SK-N-SH (cell line): Measurements from ENCODE around the gene CSNK2A3. TPM values are rescaled to one million over a fixed set of nuclear protein-coding genes. Genes with fewer than 3 reads are reported as not detected.

Experiments
- CTCF ChIA-PET: fragments of 300-600, 350-600 bp; formaldehyde crosslinking; extraction: SDS; loops from one replicate; lab custom pipeline; 2021; lab: Yijun Ruan, JAX
- POLR2A ChIA-PET: fragments of 350-600 bp; sonication (Branson Sonifier 250); formaldehyde crosslinking; extraction: SDS; loops from one replicate; lab custom pipeline; 2020; ENCODE audit warnings: antibody characterized with exemption, inconsistent platforms; lab: Yijun Ruan, JAX
- DNase-seq: peaks from one replicate; pipeline ENCODE4 v3.0.0; 2012
- H2AFZ ChIP-seq: fragments of 200-600 bp; sonication (generic); 2 replicates; pipeline ENCODE4 v1.8.1; 2016; ENCODE audit warnings: antibody characterized with exemption, mild to moderate bottlenecking, low read depth
- H3F3A ChIP-seq: fragments of 200-600 bp; sonication (generic); replicated peaks from 2 replicates; pipeline ENCODE3; 2016; ENCODE audit warnings: antibody characterized with exemption, mild to moderate bottlenecking; ENCODE audit not compliant: insufficient read depth
- H3K27ac ChIP-seq, 2 experiments: fragments of 200-500 bp in 1 of 2; fragments of 200-600 bp in 1 of 2; sonication (Bioruptor generic) in 1 of 2; sonication (generic), shearing (Covaris generic) in 1 of 2; 2 replicates each; pipeline versions ENCODE4 v1.5.1 to v1.6.1; 2014 to 2016; ENCODE audit warnings: low read depth in 2 of 2, inconsistent platforms in 1 of 2, low read length in 1 of 2, mild to moderate bottlenecking in 1 of 2, mixed read lengths in 1 of 2
- H3K27me3 ChIP-seq: fragments of 200-600 bp; sonication (generic), shearing (Covaris generic); 2 replicates; pipeline ENCODE4 v1.6.1; 2016; ENCODE audit warnings: mixed run types; ENCODE audit not compliant: insufficient read depth
- H3K36me3 ChIP-seq, 2 experiments: fragments of 200-500 bp in 1 of 2; fragments of 200-600 bp in 1 of 2; sonication (Bioruptor generic) in 1 of 2; sonication (generic) in 1 of 2; replicated peaks in 1 of 2; 2 replicates each; pipeline versions ENCODE3 to v1.5.1; 2014 to 2016; ENCODE audit warnings: low read length in 1 of 2, mild to moderate bottlenecking in 1 of 2; ENCODE audit not compliant: insufficient read depth in 2 of 2, control insufficient read depth in 1 of 2
- H3K4me1 ChIP-seq, 2 experiments: fragments of 200-500 bp in 1 of 2; fragments of 200-600 bp in 1 of 2; sonication (Bioruptor generic) in 1 of 2; sonication (generic), shearing (Covaris generic) in 1 of 2; 2 replicates each; pipeline versions ENCODE4 v1.5.1 to v1.6.1; 2014 to 2016; ENCODE audit warnings: low read depth in 1 of 2, low read length in 1 of 2, mixed run types in 1 of 2; ENCODE audit not compliant: insufficient read depth in 2 of 2, control insufficient read depth in 1 of 2
- H3K4me2 ChIP-seq: fragments of 200-600 bp; sonication (generic), shearing (Covaris generic); 2 replicates; pipeline ENCODE4 v1.6.1; 2017; ENCODE audit warnings: mixed run types
- H3K4me3 ChIP-seq, 2 experiments: fragments of 200-500 bp in 1 of 2; fragments of 200-600 bp in 1 of 2; sonication (Bioruptor generic) in 1 of 2; sonication (generic), shearing (Covaris generic) in 1 of 2; 2 replicates each; pipeline versions ENCODE4 v1.5.1 to v1.8.1; 2014 to 2016; ENCODE audit warnings: low read depth in 2 of 2, inconsistent platforms in 1 of 2, low read length in 1 of 2, mild to moderate bottlenecking in 1 of 2, mixed read lengths in 1 of 2, moderate library complexity in 1 of 2
- H3K79me2 ChIP-seq: fragments of 200-600 bp; sonication (generic); 2 replicates; pipeline ENCODE4 v1.8.1; 2017; ENCODE audit warnings: mild to moderate bottlenecking; ENCODE audit not compliant: insufficient read depth
- H3K9ac ChIP-seq: fragments of 200-600 bp; sonication (generic); 2 replicates; pipeline ENCODE4 v1.6.1; 2017; ENCODE audit warnings: mixed run types
- H3K9me2 ChIP-seq: fragments of 200-600 bp; sonication (generic); 2 replicates; pipeline ENCODE4 v1.6.1; 2017; ENCODE audit warnings: mixed run types
- H3K9me3 ChIP-seq: fragments of 200-600 bp; sonication (generic); 2 replicates; pipeline ENCODE4 v1.6.1; 2017; ENCODE audit warnings: mixed run types, mild to moderate bottlenecking, moderate library complexity
- H4K20me1 ChIP-seq: fragments of 200-600 bp; sonication (generic); 2 replicates; pipeline ENCODE4 v1.6.1; 2017; ENCODE audit warnings: mild to moderate bottlenecking, mixed run types; ENCODE audit not compliant: insufficient read depth
- ELF1 ChIP-seq: IDR thresholded peaks from 2 replicates; pipeline ENCODE4 v1.4.0; 2012
- FOSL2 ChIP-seq: IDR thresholded peaks from 2 replicates; pipeline ENCODE4 v1.4.0; 2012; ENCODE audit warnings: low read depth, mild to moderate bottlenecking, moderate library complexity, borderline replicate concordance
- IRF3 ChIP-seq: fragments of 150-350 bp; IDR thresholded peaks from 2 replicates; pipeline ENCODE4 v1.6.1; 2016; ENCODE audit warnings: mild to moderate bottlenecking, low read depth, low read length
- NRF1 ChIP-seq: IDR thresholded peaks from 2 replicates; pipeline ENCODE4 v1.6.1; 2012; ENCODE audit warnings: low read depth, mild to moderate bottlenecking, low read length
- POLR2AphosphoS5 ChIP-seq: IDR thresholded peaks from 2 replicates; pipeline ENCODE4 v1.6.1; 2012; ENCODE audit warnings: low read depth, low read length
- RCOR1 ChIP-seq: fragments of 150-350 bp; IDR thresholded peaks from 2 replicates; pipeline ENCODE4 v1.6.1; 2017; ENCODE audit warnings: antibody characterized with exemption, low read length
- REST ChIP-seq: IDR thresholded peaks from 2 replicates; pipeline ENCODE4 v1.6.1; 2012; ENCODE audit warnings: mild to moderate bottlenecking, low read depth, low read length, moderate library complexity
- SIN3A ChIP-seq: IDR thresholded peaks from 2 replicates; pipeline ENCODE4 v1.6.1; 2012; ENCODE audit warnings: low read depth, mild to moderate bottlenecking, low read length, moderate library complexity, borderline replicate concordance
- TCF12 ChIP-seq: IDR thresholded peaks from 2 replicates; pipeline ENCODE4 v1.4.0; 2012
- YY1 ChIP-seq: IDR thresholded peaks from 2 replicates; pipeline ENCODE4 v1.4.0; 2012; ENCODE audit warnings: low read depth, mild to moderate bottlenecking
- WGBS: methylation state at CpG from one replicate; pipeline ENCODE4 v1.1.6; 2017; ENCODE audit warnings: low lambda C conversion rate; 5-methylcytosine and 5-hydroxymethylcytosine counted together
- polyA plus RNA-seq, 3 experiments: library from polyadenylated mRNA; depleted of rRNA; stranded (reverse); fragments of >200 nt; gene quantifications; 2 replicates each; pipeline ENCODE4 v1.2.3, GENCODE V29; 2012
- TF ChIP-seq, protein P1 (sequence below): fragments of 200-600 bp; sonication (generic); IDR thresholded peaks from 2 replicates; pipeline ENCODE4 v1.6.1; 2017; ENCODE audit warnings: antibody characterized with exemption, mild to moderate bottlenecking, moderate library complexity
- TF ChIP-seq, protein P2 (sequence below): IDR thresholded peaks from 2 replicates; pipeline ENCODE4 v1.4.0; 2012; ENCODE audit warnings: low read depth
- TF ChIP-seq, protein P3 (sequence below): IDR thresholded peaks from 2 replicates; pipeline ENCODE4; 2012

CSNK2A3 gene
- polyA plus RNA-seq, 1 of the 3 experiments (the other 2 are of a cell fraction): 0.31 TPM

DNA sequence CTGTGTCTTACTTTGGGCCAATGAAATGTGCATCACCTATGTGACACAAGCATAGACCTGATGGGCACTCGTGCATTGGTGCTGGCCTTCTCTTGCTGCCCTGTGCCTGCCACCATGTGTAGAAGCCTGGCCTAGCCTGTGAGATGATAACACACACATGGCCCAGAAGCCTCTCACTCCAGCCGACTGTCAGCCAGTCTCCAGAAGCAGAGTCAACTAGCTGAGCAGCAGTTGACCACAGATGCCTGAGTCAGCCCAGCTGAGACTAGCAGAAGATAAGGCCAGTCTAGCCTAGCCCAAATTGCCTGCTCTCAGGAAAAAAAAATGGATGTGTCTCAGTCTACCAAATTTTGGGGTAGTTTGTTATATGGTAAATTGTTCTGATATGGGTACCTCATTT is 46.2 kb downstream of the CSNK2A3 start:
- no peaks in the 10 kb centered on the region for H4K20me1 ChIP-seq
- no peak overlapping the region for H3K9ac ChIP-seq
- no peaks in the 10 kb centered on the region for H3F3A ChIP-seq
- peaks cover 0 to 2% of the 10 kb centered on the region in 2 experiments; a peak in 1 of 4 replicates for H3K4me1 ChIP-seq
- no peak overlapping the region for H3K4me3 ChIP-seq
- ChIA-PET POLR2A (no interaction called here), CTCF (no interaction called here)
- H3K79me2 ChIP-seq: no peaks in the 10 kb centered on the region
- no peak overlapping the region for H2AFZ ChIP-seq
- WGBS: 43% methylated on average over 2 of the region's 2 CpGs
- H3K27ac ChIP-seq: no peak overlapping the region
- H3K36me3 ChIP-seq: no peaks in the 10 kb centered on the region
- no peak overlapping the region for H3K4me2 ChIP-seq
- no peak for TF ChIP-seq TCF12
- no peak for TF ChIP-seq POLR2AphosphoS5
- no peak for TF ChIP-seq SIN3A
- TF ChIP-seq, protein P1, sequence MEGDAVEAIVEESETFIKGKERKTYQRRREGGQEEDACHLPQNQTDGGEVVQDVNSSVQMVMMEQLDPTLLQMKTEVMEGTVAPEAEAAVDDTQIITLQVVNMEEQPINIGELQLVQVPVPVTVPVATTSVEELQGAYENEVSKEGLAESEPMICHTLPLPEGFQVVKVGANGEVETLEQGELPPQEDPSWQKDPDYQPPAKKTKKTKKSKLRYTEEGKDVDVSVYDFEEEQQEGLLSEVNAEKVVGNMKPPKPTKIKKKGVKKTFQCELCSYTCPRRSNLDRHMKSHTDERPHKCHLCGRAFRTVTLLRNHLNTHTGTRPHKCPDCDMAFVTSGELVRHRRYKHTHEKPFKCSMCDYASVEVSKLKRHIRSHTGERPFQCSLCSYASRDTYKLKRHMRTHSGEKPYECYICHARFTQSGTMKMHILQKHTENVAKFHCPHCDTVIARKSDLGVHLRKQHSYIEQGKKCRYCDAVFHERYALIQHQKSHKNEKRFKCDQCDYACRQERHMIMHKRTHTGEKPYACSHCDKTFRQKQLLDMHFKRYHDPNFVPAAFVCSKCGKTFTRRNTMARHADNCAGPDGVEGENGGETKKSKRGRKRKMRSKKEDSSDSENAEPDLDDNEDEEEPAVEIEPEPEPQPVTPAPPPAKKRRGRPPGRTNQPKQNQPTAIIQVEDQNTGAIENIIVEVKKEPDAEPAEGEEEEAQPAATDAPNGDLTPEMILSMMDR: no peak
- no peak for TF ChIP-seq REST
- no peaks in the 10 kb centered on the region for H3K9me3 ChIP-seq
- no peaks in the 10 kb centered on the region for H3K9me2 ChIP-seq
- no peaks in the 10 kb centered on the region for H3K27me3 ChIP-seq
- no peak for DNase-seq

GRCh38 chr11:11304550-11304949 is 48.5 kb downstream of the CSNK2A3 start:
- Histone ChIP-seq H2AFZ (no peak overlapping the region), H3K4me3 (no peak overlapping the region), H3K9ac (no peak overlapping the region), H3K4me1 (peaks cover 0 to 2% of the 10 kb centered on the region in 2 experiments; a peak in 1 of 4 replicates), H3F3A (no peaks in the 10 kb centered on the region), H3K9me3 (no peaks in the 10 kb centered on the region), H4K20me1 (no peaks in the 10 kb centered on the region), H3K27me3 (no peaks in the 10 kb centered on the region; the same call in 1 of the 2 replicates), H3K9me2 (no peaks in the 10 kb centered on the region), H3K79me2 (no peaks in the 10 kb centered on the region), H3K36me3 (no peaks in the 10 kb centered on the region), H3K27ac (no peak overlapping the region), H3K4me2 (no peak overlapping the region)
- TF ChIP-seq IRF3 (no peak), TCF12 (no peak), NRF1 (no peak), ELF1 (no peak), YY1 (no peak), FOSL2 (no peak), RCOR1 (no peak), POLR2AphosphoS5 (no peak), REST (no peak)
- TF ChIP-seq, protein P2, sequence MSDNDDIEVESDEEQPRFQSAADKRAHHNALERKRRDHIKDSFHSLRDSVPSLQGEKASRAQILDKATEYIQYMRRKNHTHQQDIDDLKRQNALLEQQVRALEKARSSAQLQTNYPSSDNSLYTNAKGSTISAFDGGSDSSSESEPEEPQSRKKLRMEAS: no peak
- TF ChIP-seq, protein P3, sequence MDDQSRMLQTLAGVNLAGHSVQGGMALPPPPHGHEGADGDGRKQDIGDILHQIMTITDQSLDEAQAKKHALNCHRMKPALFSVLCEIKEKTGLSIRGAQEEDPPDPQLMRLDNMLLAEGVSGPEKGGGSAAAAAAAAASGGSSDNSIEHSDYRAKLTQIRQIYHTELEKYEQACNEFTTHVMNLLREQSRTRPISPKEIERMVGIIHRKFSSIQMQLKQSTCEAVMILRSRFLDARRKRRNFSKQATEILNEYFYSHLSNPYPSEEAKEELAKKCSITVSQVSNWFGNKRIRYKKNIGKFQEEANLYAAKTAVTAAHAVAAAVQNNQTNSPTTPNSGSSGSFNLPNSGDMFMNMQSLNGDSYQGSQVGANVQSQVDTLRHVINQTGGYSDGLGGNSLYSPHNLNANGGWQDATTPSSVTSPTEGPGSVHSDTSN: no peak
- WGBS: 37% methylated on average over 7 of the region's 7 CpGs
- ChIA-PET CTCF (interaction anchor here (1.2 to 1.5 kb wide), 2 partner anchors 31 to 34 kb away, joined by 3 read pairs; no protein-coding TSS in a partner anchor), POLR2A (no interaction called here)
- DNase-seq: no peak
